GM21576 (cell line): ENCODE measurements around the gene NUP98.

Source experiments
- ATAC-seq: cut with Tn5 transposase; IDR thresholded peaks from one replicate; pipeline ENCODE4 v1.9.1; 2021; ENCODE audit warnings: mild to moderate bottlenecking, moderate library complexity; ENCODE audit not compliant: unreplicated experiment

Gene NUP98

GRCh38 chr11:3797329-3798090, at the start of gene NUP98:
NUP98 (minus strand) TSS chr11:3797554; CDS start chr11:3782117, 15,437 bp downstream.
- peak; percentile 87 for ATAC-seq

- ATAC-seq, result no peak
These were observed 48.3 kb upstream of the NUP98 start for GRCh38 chr11:3845670-3846069.

GRCh38 chr11:3845246-3845645, 47.9 kb upstream of the NUP98 start:
- ATAC-seq, result no peak

- no peak for ATAC-seq
These were observed 46.0 kb upstream of the NUP98 start for GRCh38 chr11:3843326-3843725.

- peak; percentile 44 for ATAC-seq
These were observed 44.3 kb upstream of the NUP98 start for GRCh38 chr11:3841426-3842350.

GRCh38 chr11:3840870-3841425, 43.6 kb upstream of the NUP98 start, which contains the start of gene RHOG:
RHOG (minus strand) TSS chr11:3840959; CDS start chr11:3828138, 12,821 bp downstream.
- ATAC-seq, result peak; percentile 22

- no peak for ATAC-seq
These were observed 42.9 kb upstream of the NUP98 start for GRCh38 chr11:3840004-3840869.

GRCh38 chr11:3838504-3838903, 41.1 kb upstream of the NUP98 start:
- no peak for ATAC-seq

GRCh38 chr11:3837793-3838192, 40.4 kb upstream of the NUP98 start:
- no peak for ATAC-seq

- no peak for ATAC-seq
These were observed 39.5 kb upstream of the NUP98 start for GRCh38 chr11:3836903-3837302.

GRCh38 chr11:3835751-3836150, 38.4 kb upstream of the NUP98 start:
- no peak for ATAC-seq

GRCh38 chr11:3834664-3835461, 37.5 kb upstream of the NUP98 start:
- no peak for ATAC-seq

GRCh38 chr11:3834349-3834663, 37.0 kb upstream of the NUP98 start:
- ATAC-seq, result no peak

GRCh38 chr11:3833449-3833848, 36.1 kb upstream of the NUP98 start:
- ATAC-seq, result no peak

GRCh38 chr11:3832816-3833215, 35.5 kb upstream of the NUP98 start:
- ATAC-seq, result no peak

- ATAC-seq, result no peak
These were observed 34.3 kb upstream of the NUP98 start for GRCh38 chr11:3831378-3832239.

- ATAC-seq, result no peak
These were observed 33.4 kb upstream of the NUP98 start for GRCh38 chr11:3830730-3831129.

- no peak for ATAC-seq
These were observed 32.7 kb upstream of the NUP98 start for GRCh38 chr11:3830088-3830487.
